GM19025 (cell line): ENCODE data around the gene ZC3H18.

ENCODE experiments used
- ATAC-seq: cut with Tn5 transposase; IDR thresholded peaks from one replicate; pipeline ENCODE4 v1.9.1; 2021; ENCODE audit warnings: mild to moderate bottlenecking, low read depth, moderate library complexity; ENCODE audit not compliant: unreplicated experiment

The ZC3H18 gene

DNA sequence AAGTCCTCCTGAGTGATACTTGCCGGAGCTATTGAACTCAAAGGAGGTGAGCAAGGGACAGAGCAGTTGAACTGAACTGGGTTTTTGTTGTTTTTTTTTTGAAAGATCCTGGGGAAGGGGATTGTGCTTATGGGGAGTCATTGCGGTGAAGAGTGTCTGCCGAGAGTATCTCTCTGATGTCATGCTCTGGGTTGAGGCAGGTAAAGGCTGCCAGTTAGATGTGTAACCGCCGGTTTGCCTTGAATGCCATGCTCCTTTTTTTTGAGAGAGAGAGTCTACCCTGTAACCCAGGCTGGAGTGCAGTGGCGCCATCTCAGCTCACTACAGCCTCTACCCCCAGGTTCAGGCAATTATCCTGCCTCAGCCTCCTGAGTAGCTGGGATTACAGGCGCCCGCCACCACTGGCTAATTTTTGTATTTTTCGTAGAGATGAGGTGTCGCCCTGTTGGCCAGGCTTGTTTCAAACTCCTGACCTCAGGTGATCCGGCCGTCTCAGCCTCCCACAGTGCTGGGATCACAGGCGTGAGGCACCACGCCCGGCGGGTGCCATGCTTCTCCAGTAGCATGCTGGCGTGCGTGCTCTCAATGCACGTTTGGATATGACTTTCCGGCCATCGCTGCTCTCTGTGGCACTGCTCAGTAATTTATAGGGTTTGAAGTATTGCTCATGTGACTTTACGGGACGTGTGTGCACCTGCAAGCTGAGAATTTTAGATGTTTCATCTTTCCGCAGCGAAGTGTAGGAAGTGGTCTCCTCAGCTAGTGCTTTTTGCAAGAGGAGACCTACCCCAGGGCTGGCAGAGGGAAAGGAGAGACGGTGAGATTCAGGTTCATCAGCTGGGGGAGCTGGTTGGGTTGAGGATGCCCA, 8.5 kb downstream of the ZC3H18 start:
- ATAC-seq: no peak

DNA sequence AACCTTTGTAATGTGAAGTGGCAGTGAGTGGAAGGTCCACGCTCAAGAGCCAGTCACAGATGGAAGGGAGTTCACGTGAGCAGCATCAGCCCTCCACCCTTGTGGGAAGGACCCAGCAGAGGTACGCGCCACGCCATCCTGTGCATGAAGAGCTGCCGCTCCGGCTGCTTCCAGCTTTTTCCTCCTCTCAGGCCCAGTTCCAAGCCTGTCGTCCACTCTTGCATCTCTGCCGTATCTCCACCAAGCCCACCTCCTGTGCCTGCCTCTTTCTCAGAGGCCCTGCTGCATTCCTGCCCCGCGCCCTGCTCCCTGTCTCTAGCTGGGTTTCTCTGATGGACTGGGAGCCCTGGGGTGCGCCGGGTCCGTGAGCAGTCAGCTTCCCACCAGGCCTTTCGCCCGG, 10.2 kb downstream of the ZC3H18 start:
- ATAC-seq: no peak

- no peak for ATAC-seq
Observed at GRCh38 chr16:88581033-88581432, 10.8 kb downstream of the ZC3H18 start.

DNA sequence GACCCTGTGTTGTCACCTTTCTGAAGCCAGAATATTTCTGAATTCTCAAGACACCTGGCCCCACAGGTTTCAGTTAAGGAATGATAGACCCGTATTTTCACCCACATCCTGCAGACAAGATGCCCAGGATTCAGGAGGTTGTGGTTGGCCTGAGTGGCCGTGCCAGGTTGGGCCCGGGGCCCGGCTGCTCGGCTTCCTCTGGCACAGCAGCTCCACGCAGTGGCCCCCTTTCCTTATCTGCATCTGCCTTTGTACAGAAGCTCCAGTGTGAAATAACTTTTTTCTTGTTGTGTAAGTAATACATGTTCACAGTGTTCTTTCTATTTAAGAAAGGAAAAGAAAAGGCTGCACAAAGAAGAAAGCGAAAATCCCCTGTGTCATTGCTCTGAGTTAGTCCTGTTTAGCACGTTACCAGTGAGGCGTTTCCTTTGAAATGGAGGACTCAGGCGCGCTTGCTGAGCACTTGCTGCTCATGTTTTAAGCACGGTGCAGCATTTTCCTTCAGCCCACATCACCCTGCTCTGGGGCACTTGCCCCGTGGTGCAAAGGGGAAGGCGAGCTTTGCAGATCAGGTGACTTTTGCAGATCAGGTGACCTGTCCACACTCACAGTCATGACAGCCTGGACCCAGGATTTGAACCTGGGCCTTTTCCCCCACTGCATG, 12.8 kb downstream of the ZC3H18 start:
- ATAC-seq: no peak

- ATAC-seq: no peak
Observed at GRCh38 chr16:88584676-88585075, 14.5 kb downstream of the ZC3H18 start.

DNA sequence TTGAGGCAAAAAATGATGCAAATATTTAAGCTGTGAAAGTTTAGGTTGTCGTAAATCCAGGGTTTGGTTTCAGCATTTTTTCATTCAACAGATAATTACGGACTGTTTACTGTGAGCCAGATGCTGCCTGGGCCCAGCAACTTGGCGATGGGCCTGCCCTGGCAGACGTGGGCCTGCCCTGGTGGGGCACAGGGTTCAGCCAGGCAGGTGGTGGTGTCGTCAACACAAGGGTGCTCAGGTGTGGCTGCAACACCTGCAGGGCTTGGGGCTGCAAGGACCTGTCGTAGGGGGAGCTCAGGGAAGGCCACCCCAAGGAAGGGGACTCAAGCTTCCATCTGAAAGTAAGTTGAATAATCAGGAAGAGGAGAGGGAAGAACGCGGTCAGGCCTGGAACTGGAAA, 15.1 kb downstream of the ZC3H18 start:
- no peak for ATAC-seq

GRCh38 chr16:88585927-88586581, 15.9 kb downstream of the ZC3H18 start:
- ATAC-seq: no peak

- no peak for ATAC-seq
Observed at GRCh38 chr16:88588148-88588547, 17.9 kb downstream of the ZC3H18 start.

- ATAC-seq: no peak
Observed at GRCh38 chr16:88588754-88589153, 18.6 kb downstream of the ZC3H18 start.

GRCh38 chr16:88589441-88589840, 19.2 kb downstream of the ZC3H18 start:
- no peak for ATAC-seq

DNA sequence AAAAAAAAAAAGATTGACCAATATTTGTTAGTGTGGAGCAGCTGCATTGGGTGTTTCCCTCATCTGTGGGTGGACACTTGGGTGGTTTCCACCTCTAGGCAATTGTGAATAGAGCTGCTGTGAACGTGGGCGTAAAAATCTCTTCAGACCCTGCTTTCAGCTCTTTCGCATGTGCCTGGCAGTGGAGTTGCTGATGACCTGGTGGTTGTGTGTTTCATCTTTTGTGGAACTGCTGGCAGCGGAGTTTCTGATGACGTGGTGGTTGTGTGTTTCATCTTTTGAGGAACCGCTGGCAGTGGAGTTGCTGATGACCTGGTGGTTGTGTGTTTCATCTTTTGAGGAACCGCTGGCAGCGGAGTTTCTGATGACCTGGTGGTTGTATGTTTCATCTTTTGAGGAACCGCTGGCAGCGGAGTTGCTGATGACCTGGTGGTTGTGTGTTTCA, 21.4 kb downstream of the ZC3H18 start:
- peak; percentile 51 for ATAC-seq

DNA sequence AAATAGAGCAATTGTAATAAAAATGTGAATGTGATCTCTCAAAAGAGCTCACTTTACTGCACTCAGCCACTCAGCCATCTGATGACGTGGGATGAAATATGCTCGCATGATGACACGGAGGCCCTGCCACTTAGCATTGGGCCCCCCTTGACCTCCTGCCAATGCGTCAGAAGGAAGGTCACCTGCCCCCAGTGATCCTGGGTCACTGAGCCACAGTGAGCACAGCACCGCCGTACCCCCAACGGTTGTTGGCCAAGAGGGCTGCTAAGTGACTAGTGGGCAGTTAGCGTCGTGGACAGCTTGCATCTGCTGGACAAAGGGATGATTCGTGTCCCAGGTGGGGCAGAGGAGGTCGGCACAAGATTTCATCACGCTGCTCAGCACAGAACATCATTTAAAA, 22.9 kb downstream of the ZC3H18 start:
- ATAC-seq: no peak

- ATAC-seq: no peak
Observed at GRCh38 chr16:88593489-88593888, 23.3 kb downstream of the ZC3H18 start.

GRCh38 chr16:88593910-88594309, 23.7 kb downstream of the ZC3H18 start:
- ATAC-seq: no peak

DNA sequence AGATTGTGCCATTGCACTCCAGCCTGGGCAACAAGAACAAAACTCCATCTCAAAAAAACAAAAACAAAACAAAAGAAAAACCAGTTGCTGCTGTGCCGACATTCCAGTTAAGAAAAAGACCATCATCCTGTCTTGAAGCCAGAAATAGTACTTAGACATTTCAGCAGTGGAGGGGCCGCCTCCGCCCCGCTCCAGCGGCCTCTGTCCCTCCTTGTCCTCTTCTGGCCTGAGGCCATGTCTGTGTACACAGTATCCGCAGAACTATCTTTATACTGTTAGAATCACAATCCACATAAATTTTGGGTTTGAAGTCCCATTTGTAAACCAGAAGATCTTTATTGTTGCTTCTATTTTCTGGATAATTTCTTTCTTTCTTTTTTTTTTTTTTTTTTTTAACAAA, 24.9 kb downstream of the ZC3H18 start:
- ATAC-seq: no peak

GRCh38 chr16:88595921-88596320, 25.7 kb downstream of the ZC3H18 start:
- ATAC-seq: no peak

GRCh38 chr16:88596483-88596882, 26.3 kb downstream of the ZC3H18 start:
- no peak for ATAC-seq

DNA sequence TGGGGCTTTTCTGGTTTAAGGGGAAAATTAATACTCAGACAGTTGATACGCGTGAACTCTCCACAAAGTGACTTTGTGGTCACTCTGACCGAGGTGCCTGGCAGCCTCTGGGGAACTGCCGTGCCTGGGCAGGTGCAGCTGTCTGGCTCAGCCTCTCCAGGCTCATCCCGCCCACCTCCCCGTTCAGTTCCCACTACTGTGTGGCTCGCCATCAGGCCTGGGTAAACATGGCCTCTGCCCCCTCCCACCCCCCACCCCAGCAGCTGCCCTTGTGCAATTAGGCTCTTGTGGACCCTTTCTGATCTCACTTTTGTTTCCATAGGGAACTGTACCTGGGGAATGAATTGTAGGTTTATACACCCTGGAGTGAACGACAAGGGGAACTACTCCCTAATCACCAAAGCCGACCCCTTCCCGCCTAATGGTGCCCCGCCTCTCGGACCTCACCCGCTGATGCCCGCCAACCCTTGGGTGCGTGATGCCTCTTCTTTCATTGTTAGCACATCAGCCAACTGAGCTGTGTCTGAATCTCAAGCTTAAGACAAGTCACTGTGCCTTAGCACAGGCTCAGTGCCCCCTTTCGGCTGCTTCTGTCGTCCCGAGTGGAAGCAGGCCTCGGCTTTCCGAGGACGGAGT, 27.8 kb downstream of the ZC3H18 start:
- no peak for ATAC-seq

- ATAC-seq: no peak
Observed at GRCh38 chr16:88599092-88599733, 29.0 kb downstream of the ZC3H18 start.

- no peak for ATAC-seq
Observed at GRCh38 chr16:88599825-88600538, 29.8 kb downstream of the ZC3H18 start.
